Measurements from ENCODE around the gene MTCL1. TPM values are rescaled to one million over a fixed set of nuclear protein-coding genes. Genes with fewer than 3 reads are reported as not detected.

The MTCL1 gene
- total RNA-seq, 1 experiment from 2014 or later = 50.1 TPM

DNA sequence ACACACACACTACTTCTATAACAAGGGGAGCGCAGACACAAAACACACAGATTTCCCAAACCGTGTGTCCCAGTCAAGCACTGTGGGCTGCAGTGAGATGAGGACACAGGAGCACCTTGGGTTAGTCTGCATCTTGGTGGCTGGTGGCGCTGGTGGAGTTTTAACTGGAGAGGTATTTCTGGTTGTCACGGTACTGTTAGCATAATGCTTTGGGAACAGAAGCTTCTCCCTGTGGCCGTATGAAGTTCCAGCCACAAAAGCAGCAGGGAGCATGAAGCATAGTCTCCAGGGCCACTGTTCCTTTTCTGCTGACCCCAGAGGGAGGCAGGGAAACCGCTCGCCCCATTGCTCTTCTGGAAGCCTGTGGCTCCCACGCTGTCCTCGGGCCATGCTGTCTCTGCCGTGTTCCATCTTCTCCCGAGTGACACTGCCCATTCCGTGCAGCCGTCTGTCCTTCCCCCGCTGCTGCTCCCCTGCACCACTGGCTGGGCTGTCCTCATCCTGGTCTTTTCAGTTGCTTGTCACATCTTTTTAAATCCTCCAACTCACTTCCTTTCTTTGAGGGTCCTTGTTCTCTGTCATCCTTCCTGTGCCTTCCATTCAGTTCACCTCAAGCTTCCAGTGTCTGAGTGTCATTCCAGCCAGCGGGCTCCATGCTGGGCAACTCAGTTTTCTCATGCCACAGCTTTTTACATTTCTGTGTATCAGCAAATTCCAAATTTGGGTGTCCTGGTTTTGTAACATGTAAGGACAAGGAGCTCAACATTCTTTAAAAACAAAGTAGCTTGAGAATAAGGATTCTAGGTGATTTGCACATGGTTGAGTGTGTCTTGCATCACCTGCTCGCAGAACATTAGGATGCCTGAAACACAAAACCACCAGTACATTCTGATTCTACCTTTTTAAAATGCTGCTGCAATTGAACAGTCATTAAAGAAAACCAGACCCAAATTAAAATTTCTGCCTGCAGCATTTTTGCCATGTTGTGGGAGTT, 125.0 kb downstream of the MTCL1 start:
- intact Hi-C loops (cut with micrococcal nuclease; ENCODE audit: unreplicated experiment) = no loop called here
- TF ChIP-seq, protein P1, sequence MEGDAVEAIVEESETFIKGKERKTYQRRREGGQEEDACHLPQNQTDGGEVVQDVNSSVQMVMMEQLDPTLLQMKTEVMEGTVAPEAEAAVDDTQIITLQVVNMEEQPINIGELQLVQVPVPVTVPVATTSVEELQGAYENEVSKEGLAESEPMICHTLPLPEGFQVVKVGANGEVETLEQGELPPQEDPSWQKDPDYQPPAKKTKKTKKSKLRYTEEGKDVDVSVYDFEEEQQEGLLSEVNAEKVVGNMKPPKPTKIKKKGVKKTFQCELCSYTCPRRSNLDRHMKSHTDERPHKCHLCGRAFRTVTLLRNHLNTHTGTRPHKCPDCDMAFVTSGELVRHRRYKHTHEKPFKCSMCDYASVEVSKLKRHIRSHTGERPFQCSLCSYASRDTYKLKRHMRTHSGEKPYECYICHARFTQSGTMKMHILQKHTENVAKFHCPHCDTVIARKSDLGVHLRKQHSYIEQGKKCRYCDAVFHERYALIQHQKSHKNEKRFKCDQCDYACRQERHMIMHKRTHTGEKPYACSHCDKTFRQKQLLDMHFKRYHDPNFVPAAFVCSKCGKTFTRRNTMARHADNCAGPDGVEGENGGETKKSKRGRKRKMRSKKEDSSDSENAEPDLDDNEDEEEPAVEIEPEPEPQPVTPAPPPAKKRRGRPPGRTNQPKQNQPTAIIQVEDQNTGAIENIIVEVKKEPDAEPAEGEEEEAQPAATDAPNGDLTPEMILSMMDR (IDR thresholded peaks at IDR 0.05) = no peak
- TF ChIP-seq, protein P2, sequence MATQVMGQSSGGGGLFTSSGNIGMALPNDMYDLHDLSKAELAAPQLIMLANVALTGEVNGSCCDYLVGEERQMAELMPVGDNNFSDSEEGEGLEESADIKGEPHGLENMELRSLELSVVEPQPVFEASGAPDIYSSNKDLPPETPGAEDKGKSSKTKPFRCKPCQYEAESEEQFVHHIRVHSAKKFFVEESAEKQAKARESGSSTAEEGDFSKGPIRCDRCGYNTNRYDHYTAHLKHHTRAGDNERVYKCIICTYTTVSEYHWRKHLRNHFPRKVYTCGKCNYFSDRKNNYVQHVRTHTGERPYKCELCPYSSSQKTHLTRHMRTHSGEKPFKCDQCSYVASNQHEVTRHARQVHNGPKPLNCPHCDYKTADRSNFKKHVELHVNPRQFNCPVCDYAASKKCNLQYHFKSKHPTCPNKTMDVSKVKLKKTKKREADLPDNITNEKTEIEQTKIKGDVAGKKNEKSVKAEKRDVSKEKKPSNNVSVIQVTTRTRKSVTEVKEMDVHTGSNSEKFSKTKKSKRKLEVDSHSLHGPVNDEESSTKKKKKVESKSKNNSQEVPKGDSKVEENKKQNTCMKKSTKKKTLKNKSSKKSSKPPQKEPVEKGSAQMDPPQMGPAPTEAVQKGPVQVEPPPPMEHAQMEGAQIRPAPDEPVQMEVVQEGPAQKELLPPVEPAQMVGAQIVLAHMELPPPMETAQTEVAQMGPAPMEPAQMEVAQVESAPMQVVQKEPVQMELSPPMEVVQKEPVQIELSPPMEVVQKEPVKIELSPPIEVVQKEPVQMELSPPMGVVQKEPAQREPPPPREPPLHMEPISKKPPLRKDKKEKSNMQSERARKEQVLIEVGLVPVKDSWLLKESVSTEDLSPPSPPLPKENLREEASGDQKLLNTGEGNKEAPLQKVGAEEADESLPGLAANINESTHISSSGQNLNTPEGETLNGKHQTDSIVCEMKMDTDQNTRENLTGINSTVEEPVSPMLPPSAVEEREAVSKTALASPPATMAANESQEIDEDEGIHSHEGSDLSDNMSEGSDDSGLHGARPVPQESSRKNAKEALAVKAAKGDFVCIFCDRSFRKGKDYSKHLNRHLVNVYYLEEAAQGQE (IDR thresholded peaks at IDR 0.05; ENCODE audit: insufficient read depth in 1 of 2, low read depth in 2 of 2, low read length in 1 of 2) = no peak
- TF ChIP-seq POLR2AphosphoS5 (IDR thresholded peaks at IDR 0.05; ENCODE audit: low read depth, low read length) = no peak
- no peak for TF ChIP-seq SIN3A (IDR thresholded peaks at IDR 0.05; ENCODE audit: borderline replicate concordance, insufficient read depth, low read depth, low read length)
- TF ChIP-seq TCF7L2 (IDR thresholded peaks at IDR 0.05; ENCODE audit: low read depth, low read length) = no peak

DNA sequence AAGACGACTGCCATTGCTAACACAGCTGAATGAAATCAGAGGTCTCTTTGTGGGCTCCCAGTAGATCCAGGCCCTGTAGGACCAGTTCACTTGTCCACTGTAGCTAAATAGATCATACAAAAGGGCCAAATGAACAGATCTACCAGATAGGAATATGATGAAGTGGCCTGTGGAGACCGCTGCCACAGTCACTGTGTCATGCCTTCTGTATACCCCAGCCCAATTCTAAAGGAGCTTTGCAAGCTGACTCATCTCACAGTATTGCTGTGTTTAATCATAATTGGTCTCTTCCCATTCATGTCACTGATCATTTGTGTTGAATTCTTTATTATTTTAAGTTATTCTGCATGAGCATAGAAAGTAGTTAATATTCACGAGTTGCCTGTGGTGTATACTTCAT, 125.8 kb downstream of the MTCL1 start:
- in situ Hi-C loops (cut with HindIII; ENCODE audit: low pct_unique_long_range_greater_than_20kb, low sequenced_read_pairs) = no loop called here
- no TSS peak for BruUV-seq (replicated peaks)
- ATAC-seq (no peak), DNase-seq (ENCODE audit: low read depth, low spot score) (no peak)
- H3K27ac ChIP-seq (ENCODE audit: low read length) = no peak overlapping the region
- ChIA-PET POLR2A (interaction anchor here (0.5 kb wide), 1 partner anchor 31 kb away, joined by 7 read pairs; no protein-coding TSS in a partner anchor), CTCF (no interaction called here)
- no peaks in the 10 kb centered on the region for H3K27me3 ChIP-seq (ENCODE audit: control insufficient read depth, insufficient read depth, low read length)
- intact Hi-C loops (cut with micrococcal nuclease; ENCODE audit: unreplicated experiment) = no loop called here
- TF ChIP-seq TCF7L2 (IDR thresholded peaks at IDR 0.05; ENCODE audit: low read depth, low read length) (no peak), SIN3A (IDR thresholded peaks at IDR 0.05; ENCODE audit: borderline replicate concordance, insufficient read depth, low read depth, low read length) (no peak), POLR2AphosphoS5 (IDR thresholded peaks at IDR 0.05; ENCODE audit: low read depth, low read length) (no peak)
- TF ChIP-seq, protein P2 (IDR thresholded peaks at IDR 0.05; ENCODE audit: insufficient read depth in 1 of 2, low read depth in 2 of 2, low read length in 1 of 2) = no peak
- TF ChIP-seq, protein P1 (IDR thresholded peaks at IDR 0.05) = no peak
- no peaks in the 10 kb centered on the region for H3K4me1 ChIP-seq (ENCODE audit: control insufficient read depth, insufficient read depth, low read length)
- H3K4me3 ChIP-seq (ENCODE audit: low read depth in 2 of 2, low read length in 2 of 2) = no peak overlapping the region
- no peaks in the 10 kb centered on the region for H3K36me3 ChIP-seq (ENCODE audit: control insufficient read depth, insufficient read depth, low read length)
- H3K9me3 ChIP-seq (ENCODE audit: control insufficient read depth, insufficient read depth, low read depth, low read length) = no peaks in the 10 kb centered on the region

More for the DNA sequence above, 125.0 kb downstream of the MTCL1 start:
- in situ Hi-C loops (cut with HindIII; ENCODE audit: low pct_unique_long_range_greater_than_20kb, low sequenced_read_pairs) = no loop called here
- Histone ChIP-seq H3K27ac (ENCODE audit: low read length) (no peak overlapping the region), H3K4me3 (ENCODE audit: low read depth in 2 of 2, low read length in 2 of 2) (no peak overlapping the region), H3K4me1 (ENCODE audit: control insufficient read depth, insufficient read depth, low read length) (no peaks in the 10 kb centered on the region), H3K9me3 (ENCODE audit: control insufficient read depth, insufficient read depth, low read depth, low read length) (no peaks in the 10 kb centered on the region), H3K27me3 (ENCODE audit: control insufficient read depth, insufficient read depth, low read length) (no peaks in the 10 kb centered on the region), H3K36me3 (ENCODE audit: control insufficient read depth, insufficient read depth, low read length) (no peaks in the 10 kb centered on the region)
- DNase-seq (ENCODE audit: low read depth, low spot score) (no peak), ATAC-seq (no peak)
- BruUV-seq (replicated peaks) = no TSS peak
- POLR2A ChIA-PET = interaction anchor here (0.5 kb wide), 1 partner anchor 30 kb away, joined by 7 read pairs; no protein-coding TSS in a partner anchor
- CTCF ChIA-PET = no interaction called here
